Measurements from ENCODE around the gene TMCO4.

The TMCO4 gene

GRCh38 chr1:19710825-19711611 is 88.7 kb downstream of the TMCO4 start:
- DNase-seq = no peak

- DNase-seq = no peak
Measured at GRCh38 chr1:19709260-19709793, 90.4 kb downstream of the TMCO4 start.

- DNase-seq = no peak
Measured at GRCh38 chr1:19708567-19709110, 91.1 kb downstream of the TMCO4 start.

- DNase-seq = no peak
Measured at GRCh38 chr1:19706136-19706535, 93.6 kb downstream of the TMCO4 start.

GRCh38 chr1:19705464-19705863 is 94.3 kb downstream of the TMCO4 start:
- DNase-seq = no peak

- DNase-seq = peak; percentile 92
Measured at GRCh38 chr1:19704247-19705113, 95.2 kb downstream of the TMCO4 start.

- DNase-seq = no peak
Measured at GRCh38 chr1:19703280-19703679, 96.4 kb downstream of the TMCO4 start.

- no peak for DNase-seq
Measured at GRCh38 chr1:19700079-19700777, 99.5 kb downstream of the TMCO4 start.

GRCh38 chr1:19698181-19698580 is 101.5 kb downstream of the TMCO4 start:
- DNase-seq = no peak

GRCh38 chr1:19696820-19697219 is 102.9 kb downstream of the TMCO4 start:
- DNase-seq = no peak

GRCh38 chr1:19695772-19696171 is 103.9 kb downstream of the TMCO4 start:
- DNase-seq = no peak

GRCh38 chr1:19694298-19694697 is 105.4 kb downstream of the TMCO4 start:
- no peak for DNase-seq

GRCh38 chr1:19690342-19690741 is 109.4 kb downstream of the TMCO4 start:
- DNase-seq = no peak

GRCh38 chr1:19689856-19690255 is 109.9 kb downstream of the TMCO4 start:
- DNase-seq = no peak

- DNase-seq = no peak
Measured at GRCh38 chr1:19689085-19689757, 110.5 kb downstream of the TMCO4 start.

GRCh38 chr1:19688041-19688842 is 111.5 kb downstream of the TMCO4 start:
- DNase-seq = no peak

GRCh38 chr1:19687414-19687813 is 112.3 kb downstream of the TMCO4 start:
- no peak for DNase-seq

GRCh38 chr1:19685994-19686393 is 113.7 kb downstream of the TMCO4 start:
- no peak for DNase-seq

GRCh38 chr1:19684677-19685076 is 115.0 kb downstream of the TMCO4 start:
- no peak for DNase-seq

- DNase-seq = no peak
Measured at GRCh38 chr1:19683351-19683750, 116.4 kb downstream of the TMCO4 start.

GRCh38 chr1:19682901-19683300 is 116.8 kb downstream of the TMCO4 start:
- DNase-seq = no peak
